IPS-NIHi11 (cell line): ENCODE measurements around the gene PAGE2B.
"Not testable (repeated sequence)": the region's sequence is repeated elsewhere in the genome, so short reads cannot be mapped to it uniquely, and the experiment has no call there.

Source experiments
- DNase-seq: peaks from one replicate; pipeline ENCODE4 v3.0.0; 2012; ENCODE audit warnings: mixed read lengths, low spot score

PAGE2B gene, protein sequence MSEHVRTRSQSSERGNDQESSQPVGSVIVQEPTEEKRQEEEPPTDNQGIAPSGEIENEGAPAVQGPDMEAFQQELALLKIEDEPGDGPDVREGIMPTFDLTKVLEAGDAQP

DNA sequence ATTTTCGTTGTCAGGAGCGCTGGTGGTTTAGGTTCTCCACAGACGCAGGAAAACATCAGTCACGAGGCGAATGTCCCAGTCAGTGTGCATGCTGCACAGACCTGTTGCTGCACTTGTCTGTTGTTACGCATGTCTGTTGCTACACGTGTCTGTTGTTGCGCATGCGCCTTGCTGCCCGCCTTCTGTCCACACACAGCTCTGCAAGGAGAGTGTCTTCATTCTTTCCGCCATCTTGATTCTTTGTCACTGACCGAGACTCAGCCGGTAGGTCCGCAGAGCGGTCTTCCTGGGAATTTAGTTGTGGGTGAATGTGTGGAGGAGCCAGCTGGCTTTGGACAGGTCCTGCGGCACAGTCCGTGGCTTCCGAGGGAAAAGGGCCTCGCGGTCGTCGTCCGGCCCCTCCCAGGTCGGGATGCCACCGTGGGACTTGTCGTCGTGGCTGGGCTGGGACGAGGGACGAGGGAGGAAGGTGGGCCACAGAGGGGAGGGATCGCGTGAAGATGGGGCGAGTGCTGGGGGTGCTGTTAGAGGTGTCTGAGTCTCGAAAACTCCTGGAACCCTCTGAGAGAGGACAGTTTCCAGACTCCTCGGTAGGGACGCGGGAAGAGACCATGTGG lies at the start of gene PAGE2B:
PAGE2B (plus strand) TSS at position 180 of the 617 bp plus-strand sequence. CDS start 1,012 bp downstream, outside the sequence.
- no peak for DNase-seq

GRCh38 chrX:55026143-55026542 lies 48.7 kb upstream of the PAGE2B start:
- no peak for DNase-seq

- no peak for DNase-seq
Observed at GRCh38 chrX:55026840-55027239, 48.0 kb upstream of the PAGE2B start.

- DNase-seq, result no peak
Observed at GRCh38 chrX:55028040-55028439, 46.8 kb upstream of the PAGE2B start.

- no peak for DNase-seq
Observed at GRCh38 chrX:55028611-55029010, 46.2 kb upstream of the PAGE2B start.

- no peak for DNase-seq
Observed at GRCh38 chrX:55029291-55029690, 45.5 kb upstream of the PAGE2B start.

GRCh38 chrX:55030271-55031205 lies 44.3 kb upstream of the PAGE2B start, which contains the start of gene ALAS2:
Gene ALAS2, minus strand, starts transcription at chrX:55030977. Its CDS starts 4,977 bp downstream, at chrX:55026000.
- DNase-seq, result no peak

- no peak for DNase-seq
Observed at GRCh38 chrX:55033429-55033828, 41.4 kb upstream of the PAGE2B start.

GRCh38 chrX:55039471-55039870 lies 35.4 kb upstream of the PAGE2B start:
- no peak for DNase-seq

DNA sequence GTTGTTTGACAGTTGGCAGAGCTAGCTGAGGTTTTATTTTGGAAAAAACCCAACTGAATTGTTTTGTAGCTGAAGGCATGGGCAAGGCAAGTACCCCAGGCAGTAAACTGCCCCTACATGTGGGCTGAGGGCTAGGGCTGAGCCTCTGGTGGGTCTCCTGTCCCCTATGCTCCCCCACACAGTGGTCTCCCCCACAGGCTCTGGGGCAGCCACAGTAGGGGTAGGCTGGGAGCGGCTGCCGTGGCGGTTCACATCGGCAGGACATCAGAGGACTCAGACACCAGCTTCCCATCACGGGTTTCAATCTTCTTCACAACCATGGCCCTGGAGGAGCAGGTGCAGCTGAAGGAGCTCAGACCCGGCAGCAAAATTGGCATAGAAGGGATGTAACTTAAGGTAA lies 33.3 kb upstream of the PAGE2B start:
- DNase-seq, result no peak

- not testable (repeated sequence) for DNase-seq
Observed at GRCh38 chrX:55050599-55050998, 24.2 kb upstream of the PAGE2B start.

DNA sequence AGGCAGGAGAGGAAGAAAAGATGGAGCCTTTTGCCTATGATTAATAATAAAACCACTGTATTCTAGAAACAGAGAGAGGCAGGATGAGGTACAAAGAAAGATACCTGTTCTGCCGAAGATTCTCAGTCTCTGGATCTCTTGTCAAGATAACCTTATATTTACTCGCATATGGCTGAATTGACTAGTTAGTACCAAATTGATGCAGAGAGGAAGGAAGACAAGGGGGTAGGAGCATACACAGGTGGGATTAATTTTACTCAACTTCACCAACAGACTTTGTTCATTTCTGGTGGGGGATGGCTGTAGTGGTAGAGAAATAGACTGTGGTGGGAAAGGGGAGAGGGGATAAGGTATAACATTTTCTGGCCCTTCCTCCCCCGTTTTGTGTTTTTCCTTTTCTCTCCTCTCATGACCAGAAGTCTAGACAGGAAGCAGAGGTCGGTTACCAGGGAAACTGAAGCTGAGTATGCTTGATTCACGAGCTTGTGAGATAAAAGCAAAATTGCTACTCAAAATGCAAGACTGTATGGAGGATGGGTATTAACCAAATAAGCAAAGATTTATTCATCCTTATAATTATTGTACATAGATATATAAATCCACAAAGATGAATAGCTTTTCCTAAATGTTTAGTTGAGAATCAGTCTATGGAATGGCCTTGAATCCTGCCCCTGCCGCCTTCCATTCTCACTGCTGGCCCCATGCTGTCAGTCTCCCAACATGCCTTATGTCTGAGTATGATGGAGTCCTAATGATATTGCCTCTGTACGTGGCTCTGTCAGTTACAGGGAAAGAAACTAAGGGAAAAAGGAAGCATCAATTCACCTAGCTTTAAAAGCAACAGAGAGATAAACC lies 17.8 kb upstream of the PAGE2B start:
- DNase-seq, result no peak

- peak; percentile 21 for DNase-seq
Observed at GRCh38 chrX:55057675-55058249, 17.1 kb upstream of the PAGE2B start.

DNA sequence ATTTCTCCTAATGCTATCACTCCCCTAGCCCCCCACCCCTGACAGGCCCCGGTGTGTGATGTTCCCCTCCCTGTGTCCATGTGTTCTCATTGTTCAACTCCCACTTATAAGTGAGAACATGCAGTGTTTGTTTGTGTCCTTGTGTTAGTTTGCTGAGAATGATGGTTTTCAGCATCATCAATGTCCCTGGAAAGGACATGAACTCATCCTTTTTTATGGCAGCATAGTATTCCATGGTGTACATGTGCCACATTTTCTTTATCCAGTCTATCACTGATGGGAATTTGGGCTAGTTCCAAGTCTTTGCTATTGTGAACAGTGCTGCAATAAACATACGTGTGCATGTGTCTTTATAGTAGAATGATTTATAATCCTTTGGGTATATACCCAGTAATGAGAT lies 7.7 kb upstream of the PAGE2B start:
- DNase-seq, result not testable (repeated sequence)

DNA sequence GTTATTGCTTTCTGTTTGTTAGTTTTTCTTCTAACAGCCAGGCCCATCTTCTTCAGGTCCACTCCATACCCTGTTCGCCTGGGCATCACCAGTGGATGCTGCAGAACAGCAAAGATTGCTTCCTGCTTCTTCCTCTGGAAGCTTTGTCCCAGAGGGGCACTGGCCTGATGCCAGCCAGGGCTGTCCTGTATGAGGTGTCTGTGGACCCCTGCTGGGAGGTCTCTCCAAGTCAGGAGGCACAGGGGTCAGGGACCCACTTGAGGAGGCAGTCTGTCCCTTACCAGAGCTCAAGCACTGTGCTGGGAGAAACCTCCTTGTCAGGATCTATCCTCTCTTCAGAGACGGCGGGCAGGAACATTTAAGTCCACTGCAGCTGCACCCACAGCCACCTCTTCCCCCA lies 2.5 kb upstream of the PAGE2B start:
- DNase-seq, result no peak

GRCh38 chrX:55088795-55089489 lies 14.1 kb downstream of the PAGE2B start, which contains the start of gene PAGE2:
Gene PAGE2, plus strand, starts transcription at chrX:55089018. Its CDS starts 1,003 bp downstream, at chrX:55090021.
- no peak for DNase-seq

DNA sequence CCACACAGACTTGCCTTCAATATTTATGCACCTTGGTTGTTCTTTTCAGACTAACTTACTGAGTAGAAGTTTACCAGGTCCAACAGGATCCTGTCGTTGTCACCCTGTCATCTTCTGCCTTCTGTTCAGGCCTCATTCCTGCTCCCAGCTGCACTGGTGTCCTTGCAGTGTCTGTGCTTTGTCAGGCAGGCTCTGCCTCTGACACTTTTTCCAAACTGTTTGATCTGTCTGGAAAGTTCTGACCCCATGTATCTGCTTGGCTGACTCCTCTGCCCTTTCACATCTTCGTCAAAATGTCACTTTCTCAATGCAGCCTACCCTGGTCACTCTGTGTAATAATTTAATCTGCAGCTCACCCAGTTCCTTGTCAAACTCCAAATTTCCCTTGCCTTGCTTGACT lies 23.9 kb downstream of the PAGE2B start:
- no peak for DNase-seq

DNA sequence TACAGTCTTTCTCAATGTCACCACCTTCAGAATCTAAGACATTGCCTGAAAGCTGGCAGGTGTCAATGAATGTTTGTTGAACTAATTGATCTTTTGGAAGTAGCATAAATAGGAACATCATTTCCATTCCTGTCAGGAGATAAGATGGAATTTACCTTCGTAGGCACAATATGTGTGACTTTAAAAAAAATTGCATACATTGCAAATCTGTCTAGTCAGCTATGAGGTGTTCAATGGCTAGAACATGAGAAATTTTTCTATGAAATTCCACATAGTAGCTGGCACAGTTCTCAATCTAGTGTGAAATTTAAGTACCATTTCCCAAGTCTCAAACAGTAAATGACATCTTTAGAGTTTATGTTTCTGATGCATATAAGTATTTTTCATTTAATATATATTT lies 24.3 kb downstream of the PAGE2B start:
- DNase-seq, result no peak

DNA sequence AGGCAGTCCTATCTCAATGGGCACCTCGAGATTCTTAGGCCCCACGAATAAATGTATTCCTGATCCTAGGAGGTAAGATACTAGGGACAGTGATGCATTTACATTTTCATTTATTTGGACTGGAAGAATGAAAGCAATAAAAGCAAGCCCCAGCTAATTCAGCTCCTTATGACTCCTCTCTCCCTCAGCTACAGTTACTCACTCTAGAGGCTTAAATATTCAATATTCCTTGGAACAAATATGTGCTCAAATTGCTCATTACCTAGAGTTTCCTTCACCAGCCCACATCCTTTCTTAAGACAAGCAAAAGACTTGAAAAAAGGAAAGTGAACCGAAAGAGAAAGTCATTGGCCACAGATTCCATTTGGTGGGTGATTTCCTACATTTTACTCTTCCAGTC lies 27.9 kb downstream of the PAGE2B start:
- no peak for DNase-seq

DNA sequence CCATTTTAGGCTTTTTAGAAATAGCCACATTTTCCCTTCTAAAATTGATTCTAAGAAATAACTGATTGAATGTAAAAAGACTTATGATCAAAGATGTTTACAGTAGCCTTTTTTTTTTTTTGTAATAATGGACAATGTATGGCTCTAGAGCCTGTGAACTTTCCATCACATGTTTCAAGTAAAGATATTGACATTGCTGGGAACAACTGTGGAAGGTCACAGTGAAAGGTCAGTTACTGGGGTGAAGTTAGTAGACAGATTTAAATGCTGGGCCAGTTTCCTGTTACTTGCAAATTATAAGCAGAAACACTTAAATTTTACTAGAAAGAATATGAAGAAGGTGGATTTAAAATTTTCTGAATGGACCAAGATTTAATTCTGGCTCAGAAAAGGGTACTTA lies 32.4 kb downstream of the PAGE2B start:
- no peak for DNase-seq

- DNase-seq, result no peak
Observed at GRCh38 chrX:55107911-55108310, 33.1 kb downstream of the PAGE2B start.
